HepG2 (cell line): ENCODE measurements around the gene SPTAN1.

Source experiments
- ARID2 ChIP-seq: sonication (generic); formaldehyde crosslinking; IDR thresholded peaks from 2 replicates; pipeline ENCODE4 v1.8.1; 2022; ENCODE audit warnings: mild to moderate bottlenecking, missing genetic modification reagents, borderline replicate concordance
- ASH2L ChIP-seq: fragments of 300-600, 200-600 bp; sonication (generic); IDR thresholded peaks from 2 replicates; pipeline ENCODE4 v1.7.0; 2017; ENCODE audit warnings: low read depth, mild to moderate bottlenecking, moderate library complexity, mixed read lengths, low read length; ENCODE audit not compliant: insufficient read length
- ATAD3A ChIP-seq: sonication (generic); formaldehyde crosslinking; IDR thresholded peaks from 2 replicates; pipeline ENCODE4 v1.4.0; 2020; ENCODE audit warnings: missing genetic modification reagents
- CBFB ChIP-seq: sonication (generic); formaldehyde crosslinking; IDR thresholded peaks from 2 replicates; pipeline ENCODE4 v1.4.0; 2020; ENCODE audit warnings: missing genetic modification reagents
- CHD2 ChIP-seq: IDR thresholded peaks from 2 replicates; pipeline ENCODE4 v1.6.1; 2011; ENCODE audit warnings: low read depth, low read length, improper control_type of control experiment
- HIVEP1 ChIP-seq: sonication (generic); formaldehyde crosslinking; IDR thresholded peaks from 2 replicates; pipeline ENCODE4 v1.4.0; 2020; ENCODE audit warnings: mild to moderate bottlenecking, missing genetic modification reagents
- MIXL1 ChIP-seq: IDR thresholded peaks from 2 replicates; pipeline ENCODE4 v1.6.1; 2016
- MYC ChIP-seq: sonication (generic); formaldehyde crosslinking; IDR thresholded peaks from 2 replicates; pipeline ENCODE4 v1.9.0; 2021; ENCODE audit warnings: missing genetic modification reagents, borderline replicate concordance
- NR1H2 ChIP-seq: sonication (generic); formaldehyde crosslinking; IDR thresholded peaks from 2 replicates; pipeline ENCODE4 v1.8.1; 2022; ENCODE audit warnings: low read depth, missing genetic modification reagents, borderline replicate concordance
- SRSF1 ChIP-seq: fragments of 200-400 bp; formaldehyde crosslinking; optimal IDR thresholded peaks from 2 replicates; pipeline ENCODE3; 2017; ENCODE audit warnings: mild to moderate bottlenecking, low read depth, low read length, moderate library complexity
- ZNF263 ChIP-seq: sonication (generic); formaldehyde crosslinking; IDR thresholded peaks from 2 replicates; pipeline ENCODE4 v1.4.0; 2020; ENCODE audit warnings: missing genetic modification reagents
- ZSCAN20 ChIP-seq: sonication (generic); formaldehyde crosslinking; IDR thresholded peaks from 2 replicates; pipeline ENCODE4 v1.4.0; 2020; ENCODE audit warnings: missing genetic modification reagents, mild to moderate bottlenecking, borderline replicate concordance
- TF ChIP-seq, protein P1 (sequence below), 2 experiments: sonication (generic) in 1 of 2; formaldehyde crosslinking in 1 of 2; IDR thresholded peaks; 2 replicates each; pipeline versions ENCODE4 v1.6.1 to v1.9.0; 2014 to 2022; ENCODE audit warnings: antibody characterized with exemption in 1 of 2, borderline replicate concordance in 1 of 2, inconsistent platforms in 1 of 2, low read depth in 1 of 2, missing genetic modification reagents in 1 of 2

DNA sequence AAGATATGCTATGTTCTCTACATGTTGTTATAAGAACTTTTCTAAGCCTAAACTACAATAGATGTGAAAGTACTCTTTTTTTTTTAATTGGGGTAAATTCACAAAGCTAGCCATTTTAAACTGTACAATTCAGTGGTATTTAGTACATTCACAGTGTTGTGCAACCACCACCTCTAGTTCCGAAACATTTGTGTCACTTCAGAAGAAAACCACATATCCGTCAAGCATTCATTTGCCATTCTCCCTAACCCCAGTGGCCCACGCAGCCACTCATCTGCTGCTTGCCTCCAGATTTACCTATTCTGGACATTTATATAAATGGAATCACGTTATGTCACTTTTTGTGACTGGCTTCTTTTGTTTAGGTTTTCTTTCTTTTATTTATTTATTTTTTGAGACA is 43.1 kb downstream of the SPTAN1 start:
- TF ChIP-seq MYC (CRISPR knock-in tag) (no peak), CHD2 (no peak), ZNF263 (no peak), MIXL1 (no peak), ASH2L (no peak), HIVEP1 (CRISPR knock-in tag) (no peak), SRSF1 (no peak), CBFB (no peak), ARID2 (no peak), NR1H2 (CRISPR knock-in tag) (no peak), ATAD3A (CRISPR knock-in tag) (no peak), ZSCAN20 (no peak)
- TF ChIP-seq, protein P1, sequence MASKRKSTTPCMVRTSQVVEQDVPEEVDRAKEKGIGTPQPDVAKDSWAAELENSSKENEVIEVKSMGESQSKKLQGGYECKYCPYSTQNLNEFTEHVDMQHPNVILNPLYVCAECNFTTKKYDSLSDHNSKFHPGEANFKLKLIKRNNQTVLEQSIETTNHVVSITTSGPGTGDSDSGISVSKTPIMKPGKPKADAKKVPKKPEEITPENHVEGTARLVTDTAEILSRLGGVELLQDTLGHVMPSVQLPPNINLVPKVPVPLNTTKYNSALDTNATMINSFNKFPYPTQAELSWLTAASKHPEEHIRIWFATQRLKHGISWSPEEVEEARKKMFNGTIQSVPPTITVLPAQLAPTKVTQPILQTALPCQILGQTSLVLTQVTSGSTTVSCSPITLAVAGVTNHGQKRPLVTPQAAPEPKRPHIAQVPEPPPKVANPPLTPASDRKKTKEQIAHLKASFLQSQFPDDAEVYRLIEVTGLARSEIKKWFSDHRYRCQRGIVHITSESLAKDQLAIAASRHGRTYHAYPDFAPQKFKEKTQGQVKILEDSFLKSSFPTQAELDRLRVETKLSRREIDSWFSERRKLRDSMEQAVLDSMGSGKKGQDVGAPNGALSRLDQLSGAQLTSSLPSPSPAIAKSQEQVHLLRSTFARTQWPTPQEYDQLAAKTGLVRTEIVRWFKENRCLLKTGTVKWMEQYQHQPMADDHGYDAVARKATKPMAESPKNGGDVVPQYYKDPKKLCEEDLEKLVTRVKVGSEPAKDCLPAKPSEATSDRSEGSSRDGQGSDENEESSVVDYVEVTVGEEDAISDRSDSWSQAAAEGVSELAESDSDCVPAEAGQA (IDR thresholded peaks at IDR 0.05; ENCODE audit: low read depth), result no peak
- TF ChIP-seq, protein P1 (CRISPR knock-in tag; IDR thresholded peaks at IDR 0.05; ENCODE audit: borderline replicate concordance), result no peak
